ENCODE results near the gene SMIM11.

- TF ChIP-seq ZC3H10 (CRISPR knock-in tag; IDR thresholded peaks at IDR 0.05) (no peak), ARNTL (CRISPR knock-in tag; IDR thresholded peaks at IDR 0.05; ENCODE audit: borderline replicate concordance, low read depth) (no peak), TSHZ2 (CRISPR knock-in tag; IDR thresholded peaks at IDR 0.05) (no peak)
These were observed 32.0 kb upstream of the SMIM11 start for GRCh38 chr21:34343347-34343746.

Measured in SK-N-SH treated with all-trans-retinoic acid at 6 μM for 48 hours (cell line).